Right ventricle myocardium superior (tissue), 1 donor: Measurements from ENCODE around the gene MMEL1. TPM values are rescaled to one million over a fixed set of nuclear protein-coding genes. Genes with fewer than 3 reads are reported as not detected.
"Not testable (repeated sequence)": the region's sequence is repeated elsewhere in the genome, so short reads cannot be mapped to it uniquely, and the experiment has no call there.

Source experiments
- ATAC-seq: fragments of 200-7000 bp; cut with Tn5 transposase; one replicate; pipeline ENCODE4 v1.9.1; 2020; ENCODE audit warnings: mild to moderate bottlenecking; ENCODE audit not compliant: poor library complexity
- DNase-seq: peaks from one replicate; pipeline ENCODE4 v3.0.0-alpha.2; 2020
- intact Hi-C: fragments of 100-400 bp; cut with DNase I; formaldehyde crosslinking; loops from one replicate; pipeline ENCODE4 v1.11.2; 2022
- total RNA-seq: library from RNA; stranded (reverse); fragmentation: NEBNext Ultra II Directional; extraction: Animal tissue kit (Norgen Biotek cat#: 25700); gene quantifications from one replicate; pipeline ENCODE4 v1.2.1, GENCODE V29; 2021
- donor health status: DM: no; HTN: yes; CAD: no; lungs with severe emphysema.

Gene MMEL1
- total RNA-seq, 1 donor from 2014 or later, result 0.48 TPM

- peak; percentile 100 for DNase-seq
- intact Hi-C loops, result no loop called here
- ATAC-seq, result peak; percentile 94
Observed at GRCh38 chr1:2586154-2587070, 46.4 kb downstream of the MMEL1 start, which contains the start of gene PRXL2B. TSS of gene PRXL2B (plus strand) at chr1:2586777. CDS start at chr1:2586886, 109 bp downstream.

GRCh38 chr1:2585318-2586092 is 47.3 kb downstream of the MMEL1 start:
- DNase-seq (peak; percentile 84), ATAC-seq (peak; percentile 45)
- intact Hi-C loops, result no loop called here

GRCh38 chr1:2584686-2585317 is 48.0 kb downstream of the MMEL1 start:
- DNase-seq (no peak), ATAC-seq (no peak)
- intact Hi-C loops, result no loop called here

- intact Hi-C loops, result no loop called here
- peak; percentile 42 for DNase-seq
- no peak for ATAC-seq
Observed at GRCh38 chr1:2583871-2584351, 48.9 kb downstream of the MMEL1 start.

- ATAC-seq, result no peak
- intact Hi-C loops, result no loop called here
- DNase-seq, result peak; percentile 17
Observed at GRCh38 chr1:2583331-2583791, 49.5 kb downstream of the MMEL1 start.

GRCh38 chr1:2582391-2582790 is 50.4 kb downstream of the MMEL1 start:
- intact Hi-C loops, result no loop called here
- DNase-seq (peak; percentile 9), ATAC-seq (no peak)

GRCh38 chr1:2580691-2581090 is 52.1 kb downstream of the MMEL1 start:
- intact Hi-C loops, result no loop called here
- DNase-seq (peak; percentile 31), ATAC-seq (no peak)

GRCh38 chr1:2578758-2579118 is 54.1 kb downstream of the MMEL1 start:
- intact Hi-C loops, result loop anchor here (2.0 kb wide), 1 partner anchor 30 kb away; no protein-coding TSS in a partner anchor
- ATAC-seq (no peak), DNase-seq (no peak)

- not testable (repeated sequence) for DNase-seq, ATAC-seq
- intact Hi-C loops, result loop anchor here (2.0 kb wide), 1 partner anchor 29 kb away; no protein-coding TSS in a partner anchor
Observed at GRCh38 chr1:2577565-2578075, 55.2 kb downstream of the MMEL1 start.

- DNase-seq (peak; percentile 40), ATAC-seq (no peak)
- intact Hi-C loops, result no loop called here
Observed at GRCh38 chr1:2575801-2576663, 56.8 kb downstream of the MMEL1 start.

- ATAC-seq (no peak), DNase-seq (no peak)
- intact Hi-C loops, result no loop called here
Observed at GRCh38 chr1:2574350-2574749, 58.5 kb downstream of the MMEL1 start.

- no peak for ATAC-seq
- intact Hi-C loops, result no loop called here
- no peak for DNase-seq
Observed at GRCh38 chr1:2573250-2573920, 59.4 kb downstream of the MMEL1 start.

GRCh38 chr1:2571348-2571747 is 61.5 kb downstream of the MMEL1 start:
- DNase-seq (no peak), ATAC-seq (no peak)
- intact Hi-C loops, result no loop called here

- DNase-seq (no peak), ATAC-seq (no peak)
- intact Hi-C loops, result no loop called here
Observed at GRCh38 chr1:2570332-2570731, 62.5 kb downstream of the MMEL1 start.

GRCh38 chr1:2569703-2570102 is 63.1 kb downstream of the MMEL1 start:
- intact Hi-C loops, DNase-seq, ATAC-seq: not testable (repeated sequence)

- intact Hi-C loops, result no loop called here
- ATAC-seq (no peak), DNase-seq (no peak)
Observed at GRCh38 chr1:2569060-2569459, 63.8 kb downstream of the MMEL1 start.

GRCh38 chr1:2568187-2568816 is 64.5 kb downstream of the MMEL1 start:
- intact Hi-C loops, ATAC-seq: not testable (repeated sequence)

More at GRCh38 chr1:2568187-2568816, 64.5 kb downstream of the MMEL1 start:
- DNase-seq, result not testable (repeated sequence)
